Adrenal gland (tissue), 12 donors: ENCODE results near the gene APRT. TPM values are rescaled to one million over a fixed set of nuclear protein-coding genes. Genes with fewer than 3 reads are reported as not detected.

Source experiments
- DNase-seq, 7 donors: peaks; one replicate each; pipeline ENCODE4 v3.0.0-alpha.2; 2019 to 2020
- H3K27ac ChIP-seq, 5 donors: fragments of 200-600 bp; sonication (generic) in 4 of 5; 1 replicate in 3 of 5; 2 replicates in 2 of 5; pipeline versions ENCODE4 v1.5.1 to v1.8.0; 2016 to 2020; ENCODE audit warnings: mild to moderate bottlenecking in 1 of 5
- H3K27me3 ChIP-seq: fragments of 200-600 bp; 2 replicates; pipeline ENCODE4 v1.8.0; 2021
- H3K36me3 ChIP-seq, 2 donors: fragments of 200-600 bp; replicated peaks in 1 of 2; 1 replicate in 1 of 2; 2 replicates in 1 of 2; pipeline versions ENCODE4 v1.5.1 to v1.8.0; 2018 to 2022
- H3K4me1 ChIP-seq, 2 donors: fragments of 200-600 bp; replicated peaks in 1 of 2; 1 replicate in 1 of 2; 2 replicates in 1 of 2; pipeline versions ENCODE4 v1.5.1 to v1.8.0; 2018 to 2021
- H3K4me3 ChIP-seq, 4 donors: fragments of 200-600 bp; sonication (generic) in 3 of 4; one replicate each; pipeline ENCODE4 v1.5.1; 2016 to 2018
- H3K9me3 ChIP-seq, 3 donors: fragments of 200-600 bp; sonication (generic) in 1 of 3; replicated peaks in 1 of 3; 1 replicate in 2 of 3; 2 replicates in 1 of 3; pipeline versions ENCODE4 v1.5.1 to v1.8.0; 2016 to 2021
- CTCF ChIP-seq, 6 experiments: fragments of 450-650 bp in 4 of 6; fragments of 200-600 bp in 2 of 6; sonication (generic) in 1 of 6; IDR thresholded peaks; 1 replicate in 5 of 6; 2 replicates in 1 of 6; pipeline versions ENCODE4 v1.5.1 to v1.8.0; 2016 to 2021; ENCODE audit warnings: antibody characterized with exemption in 6 of 6, mild to moderate bottlenecking in 2 of 6, moderate library complexity in 1 of 6
- POLR2A ChIP-seq, 2 donors: fragments of 450-650 bp; IDR thresholded peaks; one replicate each; pipeline ENCODE4 v1.6.1; 2017; ENCODE audit warnings: antibody characterized with exemption in 2 of 2, mild to moderate bottlenecking in 2 of 2, moderate library complexity in 1 of 2
- WGBS, 4 donors: extraction: QIAGEN DNeasy Blood & Tissue Kit in 2 of 4; methylation state at CpG; one replicate each; pipeline versions ENCODE4 v1.1.5 to v1.1.7; 2013 to 2017; 5-methylcytosine and 5-hydroxymethylcytosine counted together
- intact Hi-C, 2 donors: fragments of 100-400 bp; cut with DNase I; formaldehyde crosslinking; loops; one replicate each; pipeline versions ENCODE4 v1.14.1 to v1.15.0; 2022 to 2023
- polyA plus RNA-seq, 3 donors: library from polyadenylated mRNA; stranded (reverse); fragments of 200-250 nt in 2 of 3; fragments of 350-450 nt in 1 of 3; fragmentation: Illumina TruSeq in 1 of 3; extraction: RNeasy Lipid Tissue Mini Kit (QIAGEN cat#74804) in 1 of 3; gene quantifications; one replicate each; pipeline ENCODE4 v1.2.3, GENCODE V29; 2013 to 2014
- total RNA-seq, 9 donors: library from RNA; depleted of rRNA in 4 of 9; stranded (reverse); fragments of >200 nt in 4 of 9; fragments of 120-200 nt in 1 of 9; fragmentation: NEBNext Ultra II Directional in 1 of 9; extraction: Animal tissue kit (Norgen Biotek cat#: 25700) in 1 of 9; gene quantifications; one replicate each; pipeline versions ENCODE4 v1.1.0 to v1.2.4, GENCODE V29; 2013 to 2023
- donor health status: healthy with polysubstance abuse.
- donor health status: Bipolar disorder and iron deficiency.
- donor health status: DM: yes; HTN: yes; CAD: no.
- donor health status: DM: no; HTN: no; CAD: no.
- donor health status: DM: no; HTN: no; CAD: no.
- donor health status: DM: yes; HTN: yes; CAD: no.

The APRT gene
- total and polyA plus RNA-seq, 12 donors = 116 to 297 (median 181) TPM

GRCh38 chr16:88837806-88838205 is 26.1 kb upstream of the APRT start:
- Histone ChIP-seq H3K9me3 (no peaks in the 10 kb centered on the region), H3K27me3 (no peaks in the 10 kb centered on the region), H3K27ac (no peak overlapping the region), H3K4me3 (no peak overlapping the region), H3K4me1 (no peaks in the 10 kb centered on the region), H3K36me3 (peaks cover 0 to 23% of the 10 kb centered on the region in 2 donors)
- intact Hi-C loops = no loop called here
- WGBS, 4 donors = 93 to 98% (median 94%) methylated on average over 4 to 20 of the region's 20 CpGs
- no peak for DNase-seq
- TF ChIP-seq POLR2A (IDR thresholded peaks at IDR 0.05) (no peak), CTCF (IDR thresholded peaks at IDR 0.05) (no peak)

DNA sequence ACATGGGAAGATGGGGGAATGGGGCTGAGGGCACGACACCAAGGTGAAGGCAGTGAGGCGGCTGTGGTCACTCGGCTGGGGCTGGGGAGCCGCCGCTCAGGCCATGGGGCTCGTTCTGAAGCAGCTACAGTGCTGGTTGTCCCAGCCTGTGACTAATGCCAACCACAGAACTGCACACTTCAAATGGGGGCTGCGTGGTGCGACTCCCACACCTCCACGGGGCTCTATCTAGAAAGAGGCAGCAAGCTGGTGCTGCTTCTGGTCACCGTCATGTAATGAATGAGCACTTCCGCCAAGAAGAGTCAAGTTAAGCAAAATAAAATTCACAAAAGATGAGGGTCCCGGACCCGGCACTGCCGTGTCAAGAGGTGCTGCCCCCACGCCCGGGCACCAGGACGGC is 25.1 kb upstream of the APRT start:
- Histone ChIP-seq H3K9me3 (no peaks in the 10 kb centered on the region), H3K4me3 (no peak overlapping the region), H3K4me1 (no peaks in the 10 kb centered on the region), H3K27me3 (no peaks in the 10 kb centered on the region), H3K27ac (no peak overlapping the region), H3K36me3 (peaks cover 0 to 23% of the 10 kb centered on the region in 2 donors)
- no peak for DNase-seq
- intact Hi-C loops = no loop called here
- TF ChIP-seq POLR2A (IDR thresholded peaks at IDR 0.05) (no peak), CTCF (IDR thresholded peaks at IDR 0.05) (no peak)
- WGBS, 4 donors = 93 to 95% (median 93%) methylated on average over 16 to 17 of the region's 17 CpGs

GRCh38 chr16:88835818-88836217 is 24.1 kb upstream of the APRT start:
- TF ChIP-seq POLR2A (IDR thresholded peaks at IDR 0.05) = no peak
- H3K4me1 ChIP-seq = no peaks in the 10 kb centered on the region
- 89 to 97% (median 95%) methylated on average over 30 to 33 of the region's 33 CpGs for WGBS, 4 donors

DNA sequence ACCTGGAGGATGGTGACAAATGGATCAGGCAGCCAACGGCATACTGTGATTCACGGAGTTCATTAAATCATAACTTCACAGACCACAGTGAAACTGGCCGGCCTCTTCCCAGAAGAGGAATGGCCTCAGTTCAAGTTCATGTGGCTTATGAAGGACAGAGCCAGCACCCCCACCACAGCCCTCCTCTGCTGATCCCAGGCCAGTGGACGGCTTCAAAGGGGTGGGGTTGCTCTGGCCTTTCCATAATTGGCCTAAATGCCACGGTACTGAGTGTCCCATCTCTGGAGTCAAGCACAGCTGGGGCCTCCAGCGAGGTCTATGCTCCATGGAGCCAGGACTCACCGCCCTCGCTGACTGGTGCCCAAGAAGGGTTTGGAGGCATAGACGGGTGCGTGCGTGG is 23.7 kb upstream of the APRT start:
- no peak overlapping the region for H3K4me3 ChIP-seq
- TF ChIP-seq POLR2A (IDR thresholded peaks at IDR 0.05) (no peak), CTCF (IDR thresholded peaks at IDR 0.05) (no peak)
- 71 to 84% (median 80%) methylated on average over 10 to 11 of the region's 11 CpGs for WGBS, 4 donors
- peaks cover 0 to 18% of the 10 kb centered on the region in 2 donors for H3K36me3 ChIP-seq
- no peaks in the 10 kb centered on the region for H3K4me1 ChIP-seq
- intact Hi-C loops = no loop called here
- no peaks in the 10 kb centered on the region for H3K27me3 ChIP-seq
- H3K9me3 ChIP-seq = no peaks in the 10 kb centered on the region
- H3K27ac ChIP-seq = peak overlapping the region in 2 of 5 donors; percentile 12 to 55
- DNase-seq = peak in 1 of 7 donors; percentile 71

More at GRCh38 chr16:88835818-88836217, 24.1 kb upstream of the APRT start:
- Histone ChIP-seq H3K27ac (peak overlapping the region in 2 of 5 donors; percentile 12 to 55), H3K4me3 (no peak overlapping the region), H3K27me3 (no peaks in the 10 kb centered on the region), H3K36me3 (peaks cover 0 to 22% of the 10 kb centered on the region in 2 donors), H3K9me3 (no peaks in the 10 kb centered on the region)
- DNase-seq = no peak
- intact Hi-C loops = no loop called here

- 86 to 95% (median 90%) methylated on average over 9 to 13 of the region's 13 CpGs for WGBS, 4 donors
- Histone ChIP-seq H3K9me3 (no peaks in the 10 kb centered on the region), H3K4me1 (no peaks in the 10 kb centered on the region), H3K27me3 (no peaks in the 10 kb centered on the region), H3K27ac (peak overlapping the region in 1 of 5 donors; percentile 22), H3K36me3 (peaks cover 0 to 11% of the 10 kb centered on the region in 2 donors), H3K4me3 (no peak overlapping the region)
- no peak for DNase-seq
- no peak for TF ChIP-seq CTCF (IDR thresholded peaks at IDR 0.05)
- no peak for TF ChIP-seq POLR2A (IDR thresholded peaks at IDR 0.05)
- intact Hi-C loops = no loop called here
These were observed 22.9 kb upstream of the APRT start for GRCh38 chr16:88834670-88835069.
